Measurements from ENCODE around the gene NT5C2. TPM values are rescaled to one million over a fixed set of nuclear protein-coding genes. Genes with fewer than 3 reads are reported as not detected.
"Not testable (repeated sequence)": the region's sequence is repeated elsewhere in the genome, so short reads cannot be mapped to it uniquely, and the experiment has no call there.

NT5C2 gene
- total RNA-seq, 2 experiments from 2014 or later: 39.3 to 44.3 TPM

- H3K4me1 Mint-ChIP-seq (ENCODE audit: low read depth); intact Hi-C loops (cut with micrococcal nuclease); DNase-seq; H3K27ac Mint-ChIP-seq; CTCF ChIA-PET; H3K9me3 Mint-ChIP-seq; H3K4me3 Mint-ChIP-seq; H3K36me3 Mint-ChIP-seq (ENCODE audit: low read depth); H3K27me3 Mint-ChIP-seq (ENCODE audit: low read depth): not testable (repeated sequence)
These were observed 23.3 kb upstream of the NT5C2 start for GRCh38 chr10:103216362-103216761.

- CTCF ChIA-PET: no interaction called here
These were observed 22.5 kb upstream of the NT5C2 start for GRCh38 chr10:103215601-103216000.

GRCh38 chr10:103210262-103210661, 17.2 kb upstream of the NT5C2 start:
- H3K9me3 Mint-ChIP-seq; CTCF ChIA-PET; H3K4me1 Mint-ChIP-seq (ENCODE audit: low read depth); H3K4me3 Mint-ChIP-seq; H3K27ac Mint-ChIP-seq; H3K27me3 Mint-ChIP-seq (ENCODE audit: low read depth); intact Hi-C loops (cut with micrococcal nuclease); H3K36me3 Mint-ChIP-seq (ENCODE audit: low read depth); DNase-seq: not testable (repeated sequence)

More at GRCh38 chr10:103215601-103216000, 22.5 kb upstream of the NT5C2 start:
- Mint-ChIP-seq H3K9me3 (no peaks in the 10 kb centered on the region), H3K4me1 (ENCODE audit: low read depth) (no peaks in the 10 kb centered on the region), H3K27me3 (ENCODE audit: low read depth) (no peaks in the 10 kb centered on the region), H3K4me3 (no peak overlapping the region), H3K36me3 (ENCODE audit: low read depth) (no peaks in the 10 kb centered on the region), H3K27ac (no peak overlapping the region)
- intact Hi-C loops (cut with micrococcal nuclease): no loop called here
- DNase-seq: no peak

- DNase-seq; H3K36me3 Mint-ChIP-seq (ENCODE audit: low read depth); H3K4me3 Mint-ChIP-seq; intact Hi-C loops (cut with micrococcal nuclease); H3K27ac Mint-ChIP-seq; H3K4me1 Mint-ChIP-seq (ENCODE audit: low read depth); H3K27me3 Mint-ChIP-seq (ENCODE audit: low read depth); H3K9me3 Mint-ChIP-seq: not testable (repeated sequence)
- CTCF ChIA-PET: interaction anchor here (0.6 kb wide), 1 partner anchor 83 kb away, joined by 4 read pairs; no protein-coding TSS in a partner anchor
These were observed 14.6 kb upstream of the NT5C2 start for GRCh38 chr10:103207643-103208042.

GRCh38 chr10:103207141-103207540, 14.1 kb upstream of the NT5C2 start:
- Mint-ChIP-seq H3K9me3 (no peaks in the 10 kb centered on the region), H3K4me1 (ENCODE audit: low read depth) (no peaks in the 10 kb centered on the region), H3K27ac (no peak overlapping the region), H3K27me3 (ENCODE audit: low read depth) (no peaks in the 10 kb centered on the region), H3K4me3 (no peak overlapping the region), H3K36me3 (ENCODE audit: low read depth) (no peaks in the 10 kb centered on the region)
- no peak for DNase-seq
- CTCF ChIA-PET: interaction anchor here (0.6 kb wide), 2 partner anchors 11 to 84 kb away, joined by 3 to 4 read pairs; no protein-coding TSS in a partner anchor
- intact Hi-C loops (cut with micrococcal nuclease): no loop called here

GRCh38 chr10:103206715-103207114, 13.6 kb upstream of the NT5C2 start:
- H3K27me3 Mint-ChIP-seq (ENCODE audit: low read depth); H3K27ac Mint-ChIP-seq; H3K4me3 Mint-ChIP-seq; intact Hi-C loops (cut with micrococcal nuclease); H3K36me3 Mint-ChIP-seq (ENCODE audit: low read depth); H3K4me1 Mint-ChIP-seq (ENCODE audit: low read depth); DNase-seq; H3K9me3 Mint-ChIP-seq: not testable (repeated sequence)
- CTCF ChIA-PET: interaction anchor here (0.6 kb wide), 1 partner anchor 11 kb away, joined by 3 read pairs; no protein-coding TSS in a partner anchor

GRCh38 chr10:103205401-103205800, 12.3 kb upstream of the NT5C2 start:
- CTCF ChIA-PET; H3K27me3 Mint-ChIP-seq (ENCODE audit: low read depth); intact Hi-C loops (cut with micrococcal nuclease); H3K27ac Mint-ChIP-seq; H3K36me3 Mint-ChIP-seq (ENCODE audit: low read depth); H3K9me3 Mint-ChIP-seq; DNase-seq; H3K4me1 Mint-ChIP-seq (ENCODE audit: low read depth); H3K4me3 Mint-ChIP-seq: not testable (repeated sequence)

- CTCF ChIA-PET: interaction anchor here (1.2 kb wide), 1 partner anchor 36 kb away, joined by 4 read pairs; no protein-coding TSS in a partner anchor
- Mint-ChIP-seq H3K9me3 (no peaks in the 10 kb centered on the region), H3K4me1 (ENCODE audit: low read depth) (no peaks in the 10 kb centered on the region), H3K27me3 (ENCODE audit: low read depth) (no peaks in the 10 kb centered on the region), H3K4me3 (no peak overlapping the region), H3K27ac (no peak overlapping the region), H3K36me3 (ENCODE audit: low read depth) (no peaks in the 10 kb centered on the region)
- no peak for DNase-seq
- intact Hi-C loops (cut with micrococcal nuclease): no loop called here
These were observed 11.5 kb upstream of the NT5C2 start for GRCh38 chr10:103204353-103205255.

- no peak overlapping the region for H3K27ac Mint-ChIP-seq
- H3K4me3 Mint-ChIP-seq: no peak overlapping the region
- no peaks in the 10 kb centered on the region for H3K27me3 Mint-ChIP-seq (ENCODE audit: low read depth)
- CTCF ChIA-PET: interaction anchor here (1.2 kb wide), 1 partner anchor 37 kb away, joined by 4 read pairs; no protein-coding TSS in a partner anchor
- H3K9me3 Mint-ChIP-seq: no peaks in the 10 kb centered on the region
- intact Hi-C loops (cut with micrococcal nuclease): no loop called here
- no peaks in the 10 kb centered on the region for H3K36me3 Mint-ChIP-seq (ENCODE audit: low read depth)
- H3K4me1 Mint-ChIP-seq (ENCODE audit: low read depth): no peaks in the 10 kb centered on the region
- DNase-seq: no peak
These were observed 10.4 kb upstream of the NT5C2 start for GRCh38 chr10:103203466-103203865.

GRCh38 chr10:103202319-103202718, 9.2 kb upstream of the NT5C2 start:
- H3K4me1 Mint-ChIP-seq (ENCODE audit: low read depth): peaks cover 7% of the 10 kb centered on the region
- no peak overlapping the region for H3K27ac Mint-ChIP-seq
- no peak overlapping the region for H3K4me3 Mint-ChIP-seq
- H3K27me3 Mint-ChIP-seq (ENCODE audit: low read depth): no peaks in the 10 kb centered on the region
- CTCF ChIA-PET: no interaction called here
- no peaks in the 10 kb centered on the region for H3K9me3 Mint-ChIP-seq
- DNase-seq: no peak
- no peaks in the 10 kb centered on the region for H3K36me3 Mint-ChIP-seq (ENCODE audit: low read depth)
- intact Hi-C loops (cut with micrococcal nuclease): no loop called here

- H3K4me1 Mint-ChIP-seq (ENCODE audit: low read depth): peaks cover 11% of the 10 kb centered on the region
- H3K4me3 Mint-ChIP-seq: no peak overlapping the region
- no peak overlapping the region for H3K27ac Mint-ChIP-seq
- CTCF ChIA-PET: no interaction called here
- H3K27me3 Mint-ChIP-seq (ENCODE audit: low read depth): no peaks in the 10 kb centered on the region
- no peaks in the 10 kb centered on the region for H3K9me3 Mint-ChIP-seq
- DNase-seq: no peak
- intact Hi-C loops (cut with micrococcal nuclease): loop anchor here (10.0 kb wide), 1 partner anchor 555 kb away; the partner anchor contains the start of gene TRIM8
- no peaks in the 10 kb centered on the region for H3K36me3 Mint-ChIP-seq (ENCODE audit: low read depth)
These were observed 6.4 kb upstream of the NT5C2 start for GRCh38 chr10:103199488-103199887.

GRCh38 chr10:103198648-103199047, 5.6 kb upstream of the NT5C2 start:
- H3K4me3 Mint-ChIP-seq: no peak overlapping the region
- H3K27ac Mint-ChIP-seq: no peak overlapping the region
- CTCF ChIA-PET: no interaction called here
- H3K4me1 Mint-ChIP-seq (ENCODE audit: low read depth): peaks cover 12% of the 10 kb centered on the region
- H3K27me3 Mint-ChIP-seq (ENCODE audit: low read depth): no peaks in the 10 kb centered on the region
- intact Hi-C loops (cut with micrococcal nuclease): loop anchor here (10.0 kb wide), 1 partner anchor 554 kb away; the partner anchor contains the start of gene TRIM8
- no peaks in the 10 kb centered on the region for H3K36me3 Mint-ChIP-seq (ENCODE audit: low read depth)
- no peak for DNase-seq
- H3K9me3 Mint-ChIP-seq: no peaks in the 10 kb centered on the region

- Mint-ChIP-seq H3K9me3 (no peaks in the 10 kb centered on the region), H3K36me3 (ENCODE audit: low read depth) (no peaks in the 10 kb centered on the region), H3K4me3 (no peak overlapping the region), H3K27ac (no peak overlapping the region), H3K4me1 (ENCODE audit: low read depth) (peaks cover 16% of the 10 kb centered on the region), H3K27me3 (ENCODE audit: low read depth) (no peaks in the 10 kb centered on the region)
- no peak for DNase-seq
- CTCF ChIA-PET: interaction anchor here (1.2 kb wide), 2 partner anchors 12 to 47 kb away, joined by 3 to 7 read pairs; no protein-coding TSS in a partner anchor
- intact Hi-C loops (cut with micrococcal nuclease): loop anchor here (1.0 to 10.0 kb wide), 2 partner anchors 63 to 553 kb away; partner anchors contain the start of gene TRIM8
These were observed 4.8 kb upstream of the NT5C2 start for GRCh38 chr10:103197903-103198302.
